Hepatocyte (in vitro differentiated cells): ENCODE results near the gene SARS2.

ENCODE experiments used
- CTCF ChIP-seq: fragments of 200-600 bp; sonication (generic); IDR thresholded peaks from 2 replicates; pipeline ENCODE4 v1.5.1; 2016; ENCODE audit warnings: antibody characterized with exemption, mild to moderate bottlenecking; ENCODE audit not compliant: poor library complexity
- EZH2 ChIP-seq: fragments of 200-600 bp; sonication (generic); IDR thresholded peaks from 2 replicates; pipeline ENCODE4 v1.6.1; 2016; ENCODE audit warnings: antibody characterized with exemption, mild to moderate bottlenecking, borderline replicate concordance
- EZH2phosphoT487 ChIP-seq: fragments of 200-600 bp; sonication (generic); IDR thresholded peaks from one replicate; pipeline ENCODE4 v1.6.1; 2018; ENCODE audit warnings: antibody characterized with exemption, mild to moderate bottlenecking, low read depth, moderate library complexity; ENCODE audit not compliant: unreplicated experiment, severe bottlenecking

GRCh38 chr19:38915329-38916321 lies 14.9 kb downstream of the SARS2 start:
- no peak for TF ChIP-seq EZH2
- no peak for TF ChIP-seq CTCF
- no peak for TF ChIP-seq EZH2phosphoT487
